ENCODE measurements around the gene KIF6.
"Not testable (repeated sequence)": the region's sequence is repeated elsewhere in the genome, so short reads cannot be mapped to it uniquely, and the experiment has no call there.

DNA sequence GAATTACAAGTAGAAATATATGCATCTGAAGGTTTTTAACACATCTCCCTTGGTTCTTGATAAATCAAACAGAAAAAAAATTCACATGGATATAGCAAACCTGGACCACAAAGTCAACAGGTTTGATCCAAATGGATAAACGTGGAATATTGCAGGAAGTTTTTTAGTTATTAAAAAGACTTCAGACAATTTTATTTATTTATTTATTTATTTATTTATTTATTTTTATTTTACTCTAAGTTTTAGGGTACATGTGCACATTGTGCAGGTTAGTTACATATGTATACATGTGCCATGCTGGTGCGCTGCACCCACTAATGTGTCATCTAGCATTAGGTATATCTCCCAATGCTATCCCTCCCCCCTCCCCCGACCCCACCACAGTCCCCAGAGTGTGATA, 47.9 kb downstream of the KIF6 start:
- TF ChIP-seq, protein P1, sequence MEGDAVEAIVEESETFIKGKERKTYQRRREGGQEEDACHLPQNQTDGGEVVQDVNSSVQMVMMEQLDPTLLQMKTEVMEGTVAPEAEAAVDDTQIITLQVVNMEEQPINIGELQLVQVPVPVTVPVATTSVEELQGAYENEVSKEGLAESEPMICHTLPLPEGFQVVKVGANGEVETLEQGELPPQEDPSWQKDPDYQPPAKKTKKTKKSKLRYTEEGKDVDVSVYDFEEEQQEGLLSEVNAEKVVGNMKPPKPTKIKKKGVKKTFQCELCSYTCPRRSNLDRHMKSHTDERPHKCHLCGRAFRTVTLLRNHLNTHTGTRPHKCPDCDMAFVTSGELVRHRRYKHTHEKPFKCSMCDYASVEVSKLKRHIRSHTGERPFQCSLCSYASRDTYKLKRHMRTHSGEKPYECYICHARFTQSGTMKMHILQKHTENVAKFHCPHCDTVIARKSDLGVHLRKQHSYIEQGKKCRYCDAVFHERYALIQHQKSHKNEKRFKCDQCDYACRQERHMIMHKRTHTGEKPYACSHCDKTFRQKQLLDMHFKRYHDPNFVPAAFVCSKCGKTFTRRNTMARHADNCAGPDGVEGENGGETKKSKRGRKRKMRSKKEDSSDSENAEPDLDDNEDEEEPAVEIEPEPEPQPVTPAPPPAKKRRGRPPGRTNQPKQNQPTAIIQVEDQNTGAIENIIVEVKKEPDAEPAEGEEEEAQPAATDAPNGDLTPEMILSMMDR (IDR thresholded peaks at IDR 0.05; ENCODE audit: insufficient read depth, low read length), result not testable (repeated sequence)
- TF ChIP-seq, protein P2, sequence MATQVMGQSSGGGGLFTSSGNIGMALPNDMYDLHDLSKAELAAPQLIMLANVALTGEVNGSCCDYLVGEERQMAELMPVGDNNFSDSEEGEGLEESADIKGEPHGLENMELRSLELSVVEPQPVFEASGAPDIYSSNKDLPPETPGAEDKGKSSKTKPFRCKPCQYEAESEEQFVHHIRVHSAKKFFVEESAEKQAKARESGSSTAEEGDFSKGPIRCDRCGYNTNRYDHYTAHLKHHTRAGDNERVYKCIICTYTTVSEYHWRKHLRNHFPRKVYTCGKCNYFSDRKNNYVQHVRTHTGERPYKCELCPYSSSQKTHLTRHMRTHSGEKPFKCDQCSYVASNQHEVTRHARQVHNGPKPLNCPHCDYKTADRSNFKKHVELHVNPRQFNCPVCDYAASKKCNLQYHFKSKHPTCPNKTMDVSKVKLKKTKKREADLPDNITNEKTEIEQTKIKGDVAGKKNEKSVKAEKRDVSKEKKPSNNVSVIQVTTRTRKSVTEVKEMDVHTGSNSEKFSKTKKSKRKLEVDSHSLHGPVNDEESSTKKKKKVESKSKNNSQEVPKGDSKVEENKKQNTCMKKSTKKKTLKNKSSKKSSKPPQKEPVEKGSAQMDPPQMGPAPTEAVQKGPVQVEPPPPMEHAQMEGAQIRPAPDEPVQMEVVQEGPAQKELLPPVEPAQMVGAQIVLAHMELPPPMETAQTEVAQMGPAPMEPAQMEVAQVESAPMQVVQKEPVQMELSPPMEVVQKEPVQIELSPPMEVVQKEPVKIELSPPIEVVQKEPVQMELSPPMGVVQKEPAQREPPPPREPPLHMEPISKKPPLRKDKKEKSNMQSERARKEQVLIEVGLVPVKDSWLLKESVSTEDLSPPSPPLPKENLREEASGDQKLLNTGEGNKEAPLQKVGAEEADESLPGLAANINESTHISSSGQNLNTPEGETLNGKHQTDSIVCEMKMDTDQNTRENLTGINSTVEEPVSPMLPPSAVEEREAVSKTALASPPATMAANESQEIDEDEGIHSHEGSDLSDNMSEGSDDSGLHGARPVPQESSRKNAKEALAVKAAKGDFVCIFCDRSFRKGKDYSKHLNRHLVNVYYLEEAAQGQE (IDR thresholded peaks at IDR 0.05; ENCODE audit: insufficient replicate concordance, low read depth), result not testable (repeated sequence)
